A549 (cell line): Measurements from ENCODE around the gene FAM240B. TPM values are rescaled to one million over a fixed set of nuclear protein-coding genes. Genes with fewer than 3 reads are reported as not detected.

Experiments
- ATAC-seq, 2 experiments: fragments of 200-7000 bp in 1 of 2; fragments of >200 bp in 1 of 2; cut with Nextera tagmentation in 1 of 2; cut with Tn5 transposase in 1 of 2; 3 replicates each; pipeline versions ENCODE4 v1.8.0 to v1.9.1; 2018 to 2020; ENCODE audit warnings: mild to moderate bottlenecking in 1 of 2, moderate library complexity in 1 of 2
- CTCF ChIA-PET: fragments of 300-600 bp; sonication (Branson Sonifier 250); formaldehyde crosslinking; extraction: SDS; loops from one replicate; lab custom pipeline; 2021; ENCODE audit warnings: antibody characterized with exemption, inconsistent platforms; lab: Yijun Ruan, JAX
- POLR2A ChIA-PET: fragments of 350-600 bp; formaldehyde crosslinking; extraction: SDS; loops from one replicate; lab custom pipeline; 2021; ENCODE audit warnings: antibody characterized with exemption, inconsistent platforms; lab: Yijun Ruan, JAX
- DNase-seq, 2 experiments: peaks; one replicate each; pipeline versions ENCODE4 v3.0.0 to v3.0.0-alpha.2; 2011 to 2016; ENCODE audit warnings: low read depth in 1 of 2, low spot score in 1 of 2
- FAIRE-seq: peaks from 2 replicates; lab custom pipeline; 2011; peaks lifted over from hg19 to GRCh38; lab: Jason Lieb, UNC
- H3K27ac ChIP-seq, 2 experiments: fragments of >200 bp; sonication (Bioruptor Twin); formaldehyde crosslinking; 3 replicates each; pipeline ENCODE4 v1.5.1; 2016 to 2017
- H3K4me1 ChIP-seq: fragments of >200 bp; sonication (Bioruptor Twin); formaldehyde crosslinking; 3 replicates; pipeline ENCODE4 v1.6.1; 2016
- H3K4me2 ChIP-seq: fragments of >200 bp; sonication (Bioruptor Twin); formaldehyde crosslinking; 3 replicates; pipeline ENCODE4 v1.6.1; 2016
- H3K4me3 ChIP-seq: fragments of >200 bp; sonication (Bioruptor Twin); formaldehyde crosslinking; 3 replicates; pipeline ENCODE4 v1.5.1; 2016
- H3K9me3 ChIP-seq: fragments of >200 bp; sonication (Bioruptor Twin); formaldehyde crosslinking; 3 replicates; pipeline ENCODE4 v1.6.1; 2016
- ATOH8 ChIP-seq: fragments of 250-450 bp; sonication (Bioruptor Pico); IDR thresholded peaks from 2 replicates; pipeline ENCODE4 v1.5.0; 2020; ENCODE audit warnings: low read depth, mild to moderate bottlenecking, moderate library complexity
- BCL3 ChIP-seq: fragments of >200 bp; sonication (Bioruptor Twin); formaldehyde crosslinking; IDR thresholded peaks from 3 replicates; pipeline ENCODE4 v1.6.1; 2016
- CBX2 ChIP-seq: fragments of 200-600 bp; sonication (generic); IDR thresholded peaks from 2 replicates; pipeline ENCODE4 v1.6.1; 2016; ENCODE audit warnings: low read depth, mild to moderate bottlenecking, borderline replicate concordance
- CEBPB ChIP-seq, 2 experiments: fragments of >200 bp in 1 of 2; sonication (Bioruptor Twin) in 1 of 2; formaldehyde crosslinking in 1 of 2; IDR thresholded peaks; 2 replicates each; pipeline ENCODE4 v1.6.1; 2012 to 2016
- CHD2 ChIP-seq: fragments of 150-350 bp; IDR thresholded peaks from 2 replicates; pipeline ENCODE4 v1.6.1; 2014; ENCODE audit warnings: low read length; ENCODE audit not compliant: partially characterized antibody
- EHF ChIP-seq: fragments of 250-450 bp; sonication (Bioruptor Pico); IDR thresholded peaks from 2 replicates; pipeline ENCODE4 v1.5.0; 2020; ENCODE audit warnings: mild to moderate bottlenecking
- EP300 ChIP-seq, 2 experiments: fragments of >200 bp; sonication (Bioruptor Twin); formaldehyde crosslinking; IDR thresholded peaks; 2 replicates in 1 of 2; 3 replicates in 1 of 2; pipeline ENCODE4 v1.6.1; 2016 to 2017
- ESRRA ChIP-seq: fragments of 150-350 bp; IDR thresholded peaks from 2 replicates; pipeline ENCODE4 v1.6.1; 2014; ENCODE audit warnings: mild to moderate bottlenecking, low read length, borderline replicate concordance
- MAZ ChIP-seq: fragments of 150-350 bp; IDR thresholded peaks from 2 replicates; pipeline ENCODE4 v1.6.1; 2014; ENCODE audit warnings: antibody characterized with exemption, low read depth, low read length, borderline replicate concordance
- MYC ChIP-seq: IDR thresholded peaks from 2 replicates; pipeline ENCODE4 v1.6.1; 2012; ENCODE audit warnings: mild to moderate bottlenecking, inconsistent platforms, low read length, improper control_type of control experiment, borderline replicate concordance
- NPAS2 ChIP-seq: fragments of 250-450 bp; sonication (Bioruptor Pico); IDR thresholded peaks from 2 replicates; pipeline ENCODE4 v1.8.0; 2022; ENCODE audit warnings: mild to moderate bottlenecking, moderate library complexity, borderline replicate concordance
- POLR2AphosphoS2 ChIP-seq: conservative IDR thresholded peaks from 2 replicates; pipeline ENCODE4 v1.6.1; 2012; ENCODE audit warnings: low read length, improper control_type of control experiment, inconsistent platforms
- REST ChIP-seq: fragments of 200-600 bp; sonication (generic); IDR thresholded peaks from 2 replicates; pipeline ENCODE4 v1.6.1; 2016; ENCODE audit warnings: antibody characterized with exemption, mild to moderate bottlenecking, moderate library complexity
- RFX5 ChIP-seq: fragments of 450-650 bp; IDR thresholded peaks from 2 replicates; pipeline ENCODE4 v1.7.1; 2014; ENCODE audit warnings: antibody characterized with exemption, mild to moderate bottlenecking, moderate library complexity
- SREBF2 ChIP-seq: fragments of 450-650 bp; IDR thresholded peaks from 2 replicates; pipeline ENCODE4 v1.6.1; 2014; ENCODE audit warnings: mild to moderate bottlenecking, moderate library complexity
- TFCP2L1 ChIP-seq: fragments of 250-450 bp; sonication (Bioruptor Pico); IDR thresholded peaks from 2 replicates; pipeline ENCODE4 v1.5.0; 2021; ENCODE audit warnings: mild to moderate bottlenecking
- ZC3H11A ChIP-seq: fragments of 450-650 bp; IDR thresholded peaks from 2 replicates; pipeline ENCODE4 v1.6.1; 2014; ENCODE audit warnings: antibody characterized with exemption, mild to moderate bottlenecking
- ZFP36 ChIP-seq: fragments of 450-650 bp; IDR thresholded peaks from 2 replicates; pipeline ENCODE4 v1.6.1; 2014; ENCODE audit warnings: borderline replicate concordance; ENCODE audit not compliant: partially characterized antibody
- ZNF302 ChIP-seq: fragments of 250-450 bp; sonication (Bioruptor Pico); IDR thresholded peaks from 2 replicates; pipeline ENCODE4 v1.9.0; 2021; ENCODE audit warnings: inconsistent platforms, mild to moderate bottlenecking, moderate library complexity
- ZSCAN20 ChIP-seq: fragments of 250-450 bp; sonication (Bioruptor Pico); IDR thresholded peaks from 2 replicates; pipeline ENCODE4 v1.8.0; 2022; ENCODE audit warnings: mild to moderate bottlenecking, moderate library complexity
- WGBS: methylation state at CpG from one replicate; pipeline ENCODE4 v1.1.6; 2017; ENCODE audit errors: missing lambda C conversion rate; 5-methylcytosine and 5-hydroxymethylcytosine counted together
- polyA plus RNA-seq, 4 experiments: library from polyadenylated mRNA; depleted of rRNA in 3 of 4; stranded (reverse); fragments of >200 nt; fragmentation: RNase III in 1 of 4; extraction: RNeasy Plus Mini Kit Qiagen cat#74134 plus additional on column Dnase treatment in 1 of 4; gene quantifications; 2 replicates in 3 of 4; 3 replicates in 1 of 4; pipeline ENCODE4 v1.2.3, GENCODE V29; 2011 to 2017

FAM240B gene
- polyA plus RNA-seq, 2 of the 4 experiments (the other 2 are of a cell fraction): not detected

GRCh38 chr9:38747067-38747466 is 27.1 kb upstream of the FAM240B start (continued):
- TF ChIP-seq EHF (CRISPR knock-in tag): no peak
- no peak for TF ChIP-seq ZSCAN20
- TF ChIP-seq EP300 (IDR thresholded peaks at IDR 0.05): no peak
- TF ChIP-seq, all 56 proteins: peak for 0

GRCh38 chr9:38746303-38746702 is 26.4 kb upstream of the FAM240B start:
- POLR2A ChIA-PET: no interaction called here
- Histone ChIP-seq H3K9me3 (no peaks in the 10 kb centered on the region), H3K4me3 (no peak overlapping the region), H3K27ac (no peak overlapping the region), H3K4me2 (no peak overlapping the region), H3K4me1 (no peaks in the 10 kb centered on the region)
- WGBS: 70% methylated on average over 4 of the region's 4 CpGs
- ATAC-seq: no peak
- CTCF ChIA-PET: no interaction called here
- FAIRE-seq: no peak
- no peak for TF ChIP-seq MAZ
- TF ChIP-seq ZNF302 (CRISPR knock-in tag): no peak
- TF ChIP-seq CEBPB (IDR thresholded peaks at IDR 0.05): no peak
- no peak for TF ChIP-seq BCL3
- no peak for TF ChIP-seq POLR2AphosphoS2
- no peak for TF ChIP-seq ZFP36
- TF ChIP-seq MYC: no peak
- TF ChIP-seq SREBF2: no peak
- no peak for TF ChIP-seq ZSCAN20
- no peak for DNase-seq

GRCh38 chr9:38744484-38744883 is 24.6 kb upstream of the FAM240B start:
- DNase-seq (no peak), FAIRE-seq (no peak), ATAC-seq (no peak)
- Histone ChIP-seq H3K9me3 (no peaks in the 10 kb centered on the region), H3K4me1 (no peaks in the 10 kb centered on the region), H3K27ac (no peak overlapping the region)
- 95% methylated on average over 3 of the region's 3 CpGs for WGBS
- no peak for TF ChIP-seq SREBF2
- TF ChIP-seq ATOH8 (CRISPR knock-in tag): no peak
- no peak for TF ChIP-seq RFX5
- no peak for TF ChIP-seq BCL3
- TF ChIP-seq ESRRA: no peak
- TF ChIP-seq CHD2: no peak
- TF ChIP-seq ZFP36: no peak
- TF ChIP-seq CBX2: no peak
- no peak for TF ChIP-seq TFCP2L1 (CRISPR knock-in tag)
- no peak for TF ChIP-seq NPAS2 (CRISPR knock-in tag)
- no peak for TF ChIP-seq REST
- no peak for TF ChIP-seq ZC3H11A
- no peak for TF ChIP-seq CEBPB (IDR thresholded peaks at IDR 0.05)
- TF ChIP-seq, all 56 proteins: peak for 0
- no peak overlapping the region for H3K4me3 ChIP-seq
- POLR2A ChIA-PET: no interaction called here
- H3K4me2 ChIP-seq: no peak overlapping the region
- CTCF ChIA-PET: interaction anchor here (1.0 to 2.5 kb wide), 2 partner anchors 17 to 19 kb away, joined by 4 to 13 read pairs; no protein-coding TSS in a partner anchor
